Measurements from ENCODE around the gene AFF3.

- TF ChIP-seq SMC3 (IDR thresholded peaks at IDR 0.05; ENCODE audit: low read length) (no peak), ATF3 (CRISPR knock-in tag; IDR thresholded peaks at IDR 0.05) (no peak), ZNF768 (CRISPR knock-in tag; IDR thresholded peaks at IDR 0.05) (no peak)
Observed at GRCh38 chr2:99850084-99850710, 292.2 kb downstream of the AFF3 start.

Measured in HepG2 (cell line).